Measurements from ENCODE around the gene COQ2. TPM values are rescaled to one million over a fixed set of nuclear protein-coding genes. Genes with fewer than 3 reads are reported as not detected.
"Not testable (repeated sequence)": the region's sequence is repeated elsewhere in the genome, so short reads cannot be mapped to it uniquely, and the experiment has no call there.

Gene COQ2, protein sequence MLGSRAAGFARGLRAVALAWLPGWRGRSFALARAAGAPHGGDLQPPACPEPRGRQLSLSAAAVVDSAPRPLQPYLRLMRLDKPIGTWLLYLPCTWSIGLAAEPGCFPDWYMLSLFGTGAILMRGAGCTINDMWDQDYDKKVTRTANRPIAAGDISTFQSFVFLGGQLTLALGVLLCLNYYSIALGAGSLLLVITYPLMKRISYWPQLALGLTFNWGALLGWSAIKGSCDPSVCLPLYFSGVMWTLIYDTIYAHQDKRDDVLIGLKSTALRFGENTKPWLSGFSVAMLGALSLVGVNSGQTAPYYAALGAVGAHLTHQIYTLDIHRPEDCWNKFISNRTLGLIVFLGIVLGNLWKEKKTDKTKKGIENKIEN
- total RNA-seq (3.9 TPM), polyA plus RNA-seq (1 to 10 TPM; 5.8 to 8.8 (median 8.1) TPM)

DNA sequence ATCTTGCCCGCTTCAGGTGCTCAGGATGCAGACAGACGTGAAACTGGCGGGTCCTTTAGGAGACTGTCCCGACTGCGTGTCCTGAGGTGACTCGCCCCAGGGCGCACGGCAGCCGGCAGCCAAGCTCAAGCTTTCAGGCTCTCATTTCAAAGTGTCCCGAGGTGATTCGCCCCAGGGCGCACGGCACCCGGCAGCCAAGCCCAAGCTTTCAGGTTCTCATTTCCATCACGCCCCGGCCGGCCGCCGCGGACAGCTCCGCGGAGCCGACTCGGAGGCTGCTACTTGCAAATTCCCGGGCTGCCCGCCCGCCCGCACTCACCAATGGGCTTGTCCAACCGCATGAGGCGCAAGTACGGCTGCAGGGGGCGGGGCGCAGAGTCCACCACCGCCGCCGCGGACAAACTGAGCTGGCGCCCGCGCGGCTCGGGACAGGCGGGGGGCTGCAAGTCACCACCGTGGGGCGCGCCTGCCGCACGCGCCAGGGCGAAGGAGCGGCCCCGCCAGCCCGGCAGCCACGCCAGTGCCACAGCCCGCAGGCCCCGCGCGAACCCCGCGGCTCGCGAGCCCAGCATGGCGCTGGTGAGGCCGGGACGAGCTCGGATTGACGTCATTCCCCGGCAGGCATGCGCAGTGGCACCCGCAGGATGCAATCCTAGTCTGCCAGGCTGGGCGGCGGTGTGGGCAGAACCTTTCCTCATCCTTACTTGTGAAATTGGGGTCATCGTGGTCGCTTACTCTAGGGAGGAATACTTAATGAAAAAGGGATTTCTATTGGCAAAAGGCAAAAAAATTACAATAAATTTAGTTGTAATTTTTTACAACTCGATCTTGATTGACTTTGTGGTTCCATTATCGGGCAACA, at the start of gene COQ2:
Gene COQ2, minus strand, starts transcription at position 606 of the 862 bp plus-strand sequence. Its CDS starts 34 bp downstream, at position 572.
- Mint-ChIP-seq H3K9me3 (peaks cover 0 to 2% (median 0%) of the 10 kb centered on the region in 7 donors), H3K4me3 (peak within 1 kb of the TSS; percentile 86 to 98 (median 98)), H3K4me1 (peaks cover 17 to 49% (median 34%) of the 10 kb centered on the region in 4 donors), H3K27me3 (peaks cover 28% of the 10 kb centered on the region), H3K27ac (peak within 1 kb of the TSS; percentile 91 to 98 (median 97)), H3K36me3 (peaks cover 4% of the 10 kb centered on the region)
- Histone ChIP-seq H3K4me3 (ENCODE audit: low read depth, low read length) (peak within 1 kb of the TSS; percentile 98), H3K27ac (ENCODE audit: insufficient read depth, low read length, poor library complexity, severe bottlenecking) (peak within 1 kb of the TSS; percentile 77), H3K9me3 (ENCODE audit: control insufficient read depth in 2 of 2, low read length in 2 of 2) (no peaks in the 10 kb centered on the region), H3K4me1 (ENCODE audit: control insufficient read depth, insufficient read depth, low read length, poor library complexity, severe bottlenecking) (peaks cover 25% of the 10 kb centered on the region), H3K27me3 (ENCODE audit: control insufficient read depth, insufficient read depth, low read length) (peaks cover 4% of the 10 kb centered on the region), H3K36me3 (ENCODE audit: control insufficient read depth, insufficient read depth, low read length) (no peaks in the 10 kb centered on the region)
- ATAC-seq (ENCODE audit: low read depth in 2 of 2) (peak; percentile 88 to 89), DNase-seq (peak; percentile 89 to 92 (median 90))

DNA sequence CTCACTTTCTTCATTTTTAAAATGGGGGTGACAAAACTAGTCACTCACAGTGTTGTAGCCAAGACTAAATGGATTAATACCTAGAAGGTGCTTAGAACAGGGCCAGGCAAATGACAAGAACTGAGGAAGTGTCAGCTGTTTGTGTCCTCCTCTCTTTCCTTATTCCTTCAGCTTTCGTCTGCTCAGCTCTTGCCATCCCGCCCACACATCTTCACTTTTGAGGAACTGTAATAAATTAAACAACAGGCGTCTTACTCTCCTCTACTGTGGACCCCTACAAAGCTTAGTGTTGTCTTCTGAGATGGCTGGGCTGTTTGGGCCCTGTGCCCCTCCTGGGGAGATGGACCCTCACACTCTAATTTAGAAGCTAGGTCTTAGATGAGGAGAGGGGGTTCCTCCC, 47.4 kb upstream of the COQ2 start:
- H3K4me3 Mint-ChIP-seq, result peak overlapping the region in 2 of 4 donors; percentile 75 to 96
- Histone ChIP-seq H3K36me3 (ENCODE audit: control insufficient read depth, insufficient read depth, low read length) (peaks cover 13% of the 10 kb centered on the region), H3K9me3 (ENCODE audit: control insufficient read depth in 2 of 2, low read length in 2 of 2) (no peaks in the 10 kb centered on the region), H3K27ac (ENCODE audit: insufficient read depth, low read length, poor library complexity, severe bottlenecking) (peak overlapping the region; percentile 7), H3K27me3 (ENCODE audit: control insufficient read depth, insufficient read depth, low read length) (no peaks in the 10 kb centered on the region), H3K4me1 (ENCODE audit: control insufficient read depth, insufficient read depth, low read length, poor library complexity, severe bottlenecking) (peaks cover 29% of the 10 kb centered on the region), H3K4me3 (ENCODE audit: low read depth, low read length) (no peak overlapping the region)
- ATAC-seq (ENCODE audit: low read depth in 2 of 2) (no peak), DNase-seq (no peak)
- H3K27ac Mint-ChIP-seq, result peak overlapping the region; percentile 67 to 95 (median 77)
- H3K9me3 Mint-ChIP-seq, result peaks cover 0 to 1% (median 0%) of the 10 kb centered on the region in 7 donors
- H3K36me3 Mint-ChIP-seq, result peaks cover 37% of the 10 kb centered on the region
- H3K27me3 Mint-ChIP-seq, result no peaks in the 10 kb centered on the region
- H3K4me1 Mint-ChIP-seq, result peaks cover 30 to 67% (median 55%) of the 10 kb centered on the region in 4 donors

DNA sequence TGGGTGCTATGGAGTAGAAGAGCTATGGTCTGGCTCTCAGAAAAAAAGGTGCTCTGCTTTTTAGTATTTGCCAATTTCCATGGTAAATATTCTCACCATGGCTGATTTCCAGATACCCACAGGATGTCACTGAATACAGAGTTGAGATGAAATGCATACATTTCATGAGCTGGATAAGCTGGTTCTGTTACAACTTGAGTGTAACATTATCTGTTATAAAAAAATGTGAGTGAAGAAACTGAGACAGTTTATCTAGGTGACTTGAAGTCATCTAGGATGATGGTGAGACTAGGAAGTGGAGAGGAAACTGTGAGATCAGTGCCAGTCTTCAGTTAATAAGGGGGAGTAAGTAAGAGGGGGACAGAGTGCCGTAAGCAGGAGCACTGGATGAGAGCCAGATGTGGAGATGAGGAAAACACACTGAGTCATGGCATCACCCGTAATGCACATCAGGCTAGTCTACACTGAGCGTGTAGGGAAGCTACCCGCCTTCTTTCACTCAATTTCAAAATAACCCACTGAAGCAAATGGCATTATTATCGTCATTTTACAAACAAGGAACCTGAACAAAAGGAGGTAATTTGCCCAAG, 45.0 kb upstream of the COQ2 start:
- no peak overlapping the region for H3K27ac ChIP-seq (ENCODE audit: insufficient read depth, low read length, poor library complexity, severe bottlenecking)
- Mint-ChIP-seq H3K36me3 (peaks cover 52% of the 10 kb centered on the region), H3K4me3 (peak overlapping the region in 2 of 4 donors; percentile 4 to 5), H3K4me1 (peaks cover 22 to 68% (median 58%) of the 10 kb centered on the region in 4 donors), H3K27me3 (no peaks in the 10 kb centered on the region), H3K27ac (peak overlapping the region in 1 of 3 donors; percentile 30), H3K9me3 (no peaks in the 10 kb centered on the region)
- no peaks in the 10 kb centered on the region for H3K9me3 ChIP-seq (ENCODE audit: control insufficient read depth in 2 of 2, low read length in 2 of 2)
- peaks cover 19% of the 10 kb centered on the region for H3K36me3 ChIP-seq (ENCODE audit: control insufficient read depth, insufficient read depth, low read length)
- H3K4me1 ChIP-seq (ENCODE audit: control insufficient read depth, insufficient read depth, low read length, poor library complexity, severe bottlenecking), result peaks cover 19% of the 10 kb centered on the region
- no peak for DNase-seq
- no peak for ATAC-seq (ENCODE audit: low read depth in 2 of 2)
- no peak overlapping the region for H3K4me3 ChIP-seq (ENCODE audit: low read depth, low read length)
- H3K27me3 ChIP-seq (ENCODE audit: control insufficient read depth, insufficient read depth, low read length), result no peaks in the 10 kb centered on the region

DNA sequence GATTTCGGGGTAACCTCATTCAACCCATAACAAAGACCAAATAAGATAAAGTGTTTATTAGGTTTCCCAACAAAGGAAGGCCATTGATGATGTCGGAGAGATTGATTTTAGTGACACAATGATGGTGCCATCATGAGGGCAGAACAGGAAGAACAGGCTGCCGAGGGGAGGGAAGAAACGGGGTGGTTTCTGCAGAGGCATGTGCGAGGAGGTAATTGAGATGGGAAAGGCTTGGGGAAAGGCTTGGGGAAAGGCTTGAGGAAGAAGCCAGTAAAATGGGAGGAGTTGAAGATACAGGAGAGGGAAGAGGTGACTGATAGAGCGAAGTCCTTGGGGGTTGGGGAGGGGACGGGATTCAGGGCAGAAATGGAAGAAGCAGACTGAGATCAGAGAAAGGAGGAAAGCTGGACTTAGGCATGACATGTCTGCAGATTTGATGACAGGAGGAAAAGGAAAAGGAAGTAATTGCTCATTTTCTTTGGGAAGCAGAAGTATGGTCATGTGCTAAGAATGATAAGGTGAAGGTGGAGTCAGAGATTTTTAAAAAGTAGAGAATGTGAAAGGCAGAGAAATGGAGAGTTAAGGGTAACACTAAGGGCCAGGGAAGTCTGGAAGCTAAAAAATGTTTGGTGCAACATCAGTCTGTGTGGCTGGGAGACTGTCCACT, 44.1 kb upstream of the COQ2 start:
- no peaks in the 10 kb centered on the region for H3K9me3 Mint-ChIP-seq
- peaks cover 52% of the 10 kb centered on the region for H3K36me3 Mint-ChIP-seq
- Histone ChIP-seq H3K4me1 (ENCODE audit: control insufficient read depth, insufficient read depth, low read length, poor library complexity, severe bottlenecking) (peaks cover 10% of the 10 kb centered on the region), H3K27ac (ENCODE audit: insufficient read depth, low read length, poor library complexity, severe bottlenecking) (no peak overlapping the region), H3K27me3 (ENCODE audit: control insufficient read depth, insufficient read depth, low read length) (no peaks in the 10 kb centered on the region), H3K36me3 (ENCODE audit: control insufficient read depth, insufficient read depth, low read length) (peaks cover 19% of the 10 kb centered on the region), H3K4me3 (ENCODE audit: low read depth, low read length) (no peak overlapping the region), H3K9me3 (ENCODE audit: control insufficient read depth in 2 of 2, low read length in 2 of 2) (no peaks in the 10 kb centered on the region)
- DNase-seq (no peak), ATAC-seq (ENCODE audit: low read depth in 2 of 2) (no peak)
- no peaks in the 10 kb centered on the region for H3K27me3 Mint-ChIP-seq
- no peak overlapping the region for H3K4me3 Mint-ChIP-seq
- peaks cover 22 to 64% (median 54%) of the 10 kb centered on the region in 4 donors for H3K4me1 Mint-ChIP-seq
- peak overlapping the region in 1 of 3 donors; percentile 11 for H3K27ac Mint-ChIP-seq

DNA sequence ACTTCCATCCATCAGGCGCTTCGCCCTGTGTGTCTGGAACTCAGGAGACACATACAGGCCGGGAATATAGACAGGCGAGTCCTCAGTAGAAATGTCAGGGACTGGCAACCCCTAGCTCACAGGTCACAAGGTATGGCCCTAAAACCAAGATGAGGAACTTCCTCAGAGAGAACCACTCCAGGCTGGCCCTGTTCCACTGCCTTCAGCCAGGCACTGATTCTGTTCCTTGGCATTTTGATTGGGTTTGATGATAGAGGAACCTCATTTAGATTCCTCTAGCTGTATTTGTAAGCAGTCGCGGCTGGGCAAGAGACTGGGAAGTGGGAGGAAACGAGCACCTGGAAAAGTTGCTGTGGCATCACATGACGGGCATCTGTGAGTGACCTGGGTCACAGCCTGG, 41.9 kb upstream of the COQ2 start:
- H3K4me3 ChIP-seq (ENCODE audit: low read depth, low read length), result no peak overlapping the region
- peaks cover 26 to 49% (median 42%) of the 10 kb centered on the region in 4 donors for H3K4me1 Mint-ChIP-seq
- DNase-seq, result no peak
- no peak overlapping the region for H3K4me3 Mint-ChIP-seq
- H3K36me3 Mint-ChIP-seq, result peaks cover 57% of the 10 kb centered on the region
- ATAC-seq (ENCODE audit: low read depth in 2 of 2), result no peak
- peaks cover 34% of the 10 kb centered on the region for H3K36me3 ChIP-seq (ENCODE audit: control insufficient read depth, insufficient read depth, low read length)
- no peaks in the 10 kb centered on the region for H3K9me3 ChIP-seq (ENCODE audit: control insufficient read depth in 2 of 2, low read length in 2 of 2)
- no peaks in the 10 kb centered on the region for H3K27me3 ChIP-seq (ENCODE audit: control insufficient read depth, insufficient read depth, low read length)
- no peaks in the 10 kb centered on the region for H3K27me3 Mint-ChIP-seq
- H3K27ac ChIP-seq (ENCODE audit: insufficient read depth, low read length, poor library complexity, severe bottlenecking), result no peak overlapping the region
- H3K4me1 ChIP-seq (ENCODE audit: control insufficient read depth, insufficient read depth, low read length, poor library complexity, severe bottlenecking), result no peaks in the 10 kb centered on the region
- no peak overlapping the region for H3K27ac Mint-ChIP-seq
- H3K9me3 Mint-ChIP-seq, result no peaks in the 10 kb centered on the region

DNA sequence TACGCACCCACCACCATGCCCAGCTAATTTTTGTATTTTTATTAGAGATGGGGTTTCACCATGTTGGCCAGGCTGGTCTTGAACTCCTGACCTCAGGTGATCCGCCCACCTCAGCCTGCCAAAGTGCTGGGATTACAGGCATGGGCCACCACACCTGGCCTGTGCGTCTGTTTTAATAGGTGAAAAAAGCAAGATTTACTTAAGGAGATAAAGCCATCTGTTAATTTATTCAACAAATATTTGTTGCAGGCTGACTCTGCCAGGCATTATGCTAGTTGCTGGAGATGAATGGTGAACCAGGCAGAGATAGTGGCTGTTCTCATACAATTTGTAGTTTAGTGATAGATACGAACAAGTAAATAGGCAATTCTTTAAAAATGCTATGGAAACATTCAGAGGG, 40.7 kb upstream of the COQ2 start:
- not testable (repeated sequence) for H3K4me3 ChIP-seq (ENCODE audit: low read depth, low read length); DNase-seq; H3K27me3 ChIP-seq (ENCODE audit: control insufficient read depth, insufficient read depth, low read length); ATAC-seq (ENCODE audit: low read depth in 2 of 2); H3K9me3 ChIP-seq (ENCODE audit: control insufficient read depth in 2 of 2, low read length in 2 of 2); H3K4me3 Mint-ChIP-seq; H3K27me3 Mint-ChIP-seq; H3K4me1 ChIP-seq (ENCODE audit: control insufficient read depth, insufficient read depth, low read length, poor library complexity, severe bottlenecking); H3K27ac ChIP-seq (ENCODE audit: insufficient read depth, low read length, poor library complexity, severe bottlenecking); H3K9me3 Mint-ChIP-seq
- peak overlapping the region in 1 of 3 donors; percentile 94 for H3K27ac Mint-ChIP-seq
- peaks cover 32 to 51% (median 41%) of the 10 kb centered on the region in 4 donors for H3K4me1 Mint-ChIP-seq
- H3K36me3 Mint-ChIP-seq, result peaks cover 62% of the 10 kb centered on the region
- peaks cover 42% of the 10 kb centered on the region for H3K36me3 ChIP-seq (ENCODE audit: control insufficient read depth, insufficient read depth, low read length)

GRCh38 chr4:83323136-83323535, 38.5 kb upstream of the COQ2 start:
- no peaks in the 10 kb centered on the region for H3K27me3 ChIP-seq (ENCODE audit: control insufficient read depth, insufficient read depth, low read length)
- H3K27ac ChIP-seq (ENCODE audit: insufficient read depth, low read length, poor library complexity, severe bottlenecking), result no peak overlapping the region
- H3K36me3 ChIP-seq (ENCODE audit: control insufficient read depth, insufficient read depth, low read length), result peaks cover 54% of the 10 kb centered on the region
- peaks cover 25 to 38% (median 34%) of the 10 kb centered on the region in 4 donors for H3K4me1 Mint-ChIP-seq
- DNase-seq (no peak), ATAC-seq (ENCODE audit: low read depth in 2 of 2) (no peak)
- H3K9me3 ChIP-seq (ENCODE audit: control insufficient read depth in 2 of 2, low read length in 2 of 2), result no peaks in the 10 kb centered on the region
- no peaks in the 10 kb centered on the region for H3K27me3 Mint-ChIP-seq
- H3K4me3 Mint-ChIP-seq, result peak overlapping the region in 1 of 4 donors; percentile 48
- H3K4me3 ChIP-seq (ENCODE audit: low read depth, low read length), result no peak overlapping the region
- no peaks in the 10 kb centered on the region for H3K4me1 ChIP-seq (ENCODE audit: control insufficient read depth, insufficient read depth, low read length, poor library complexity, severe bottlenecking)
- peaks cover 56% of the 10 kb centered on the region for H3K36me3 Mint-ChIP-seq
- H3K27ac Mint-ChIP-seq, result peak overlapping the region in 1 of 3 donors; percentile 60
- H3K9me3 Mint-ChIP-seq, result no peaks in the 10 kb centered on the region
